GM12891 (cell line): Measurements from ENCODE around the gene CNOT11.

Source experiments
- DNase-seq: peaks from one replicate; pipeline ENCODE4 v3.0.0; 2011; ENCODE audit warnings: low spot score; ENCODE audit not compliant: insufficient read length
- FAIRE-seq: peaks from 2 replicates; lab custom pipeline; 2011; peaks lifted over from hg19 to GRCh38; lab: Jason Lieb, UNC
- PAX5 ChIP-seq: IDR thresholded peaks from 2 replicates; pipeline ENCODE4 v1.6.1; 2011; ENCODE audit warnings: low read length, moderate library complexity, mild to moderate bottlenecking; ENCODE audit not compliant: insufficient read depth, severe bottlenecking
- POLR2A ChIP-seq: IDR thresholded peaks from 2 replicates; pipeline ENCODE4 v1.6.1; 2011; ENCODE audit warnings: low read depth, low read length, control low read depth
- POLR2AphosphoS5 ChIP-seq: IDR thresholded peaks from 2 replicates; pipeline ENCODE4 v1.6.1; 2011; ENCODE audit warnings: low read depth, low read length, control low read depth
- POU2F2 ChIP-seq: IDR thresholded peaks from 2 replicates; pipeline ENCODE4 v1.6.1; 2011; ENCODE audit warnings: low read depth, mild to moderate bottlenecking, control low read depth, low read length, moderate library complexity
- SPI1 ChIP-seq: IDR thresholded peaks from 2 replicates; pipeline ENCODE4 v1.6.1; 2011; ENCODE audit warnings: low read depth, low read length, control low read depth
- TAF1 ChIP-seq: IDR thresholded peaks from 2 replicates; pipeline ENCODE4 v1.6.1; 2011; ENCODE audit warnings: low read depth, low read length, control low read depth

Gene CNOT11

GRCh38 chr2:101286684-101287083 lies 34.0 kb downstream of the CNOT11 start:
- no peak for FAIRE-seq
- no peak for DNase-seq
- TF ChIP-seq POLR2AphosphoS5 (no peak), SPI1 (no peak), TAF1 (no peak), POU2F2 (no peak), POLR2A (no peak), PAX5 (no peak)

GRCh38 chr2:101287303-101287702 lies 34.6 kb downstream of the CNOT11 start:
- TF ChIP-seq POU2F2 (no peak), POLR2A (no peak), TAF1 (no peak), PAX5 (no peak), POLR2AphosphoS5 (no peak), SPI1 (no peak)
- no peak for FAIRE-seq
- DNase-seq = no peak

GRCh38 chr2:101290711-101291110 lies 38.0 kb downstream of the CNOT11 start:
- DNase-seq (no peak), FAIRE-seq (no peak)
- TF ChIP-seq POU2F2 = no peak
- TF ChIP-seq PAX5 = no peak
- no peak for TF ChIP-seq SPI1
- TF ChIP-seq POLR2AphosphoS5 = no peak
- TF ChIP-seq POLR2A = no peak
- no peak for TF ChIP-seq TAF1

- no peak for FAIRE-seq
- DNase-seq = no peak
- TF ChIP-seq POLR2A = no peak
Observed at GRCh38 chr2:101291973-101292372, 39.3 kb downstream of the CNOT11 start.

GRCh38 chr2:101293544-101293943 lies 40.9 kb downstream of the CNOT11 start:
- DNase-seq = no peak
- FAIRE-seq = no peak
- TF ChIP-seq PAX5 = no peak
- no peak for TF ChIP-seq POLR2AphosphoS5
- TF ChIP-seq POU2F2 = no peak
- TF ChIP-seq POLR2A = no peak
- no peak for TF ChIP-seq SPI1
- TF ChIP-seq TAF1 = no peak

GRCh38 chr2:101294861-101295260 lies 42.2 kb downstream of the CNOT11 start:
- TF ChIP-seq PAX5 (no peak), TAF1 (no peak), POLR2A (no peak), POU2F2 (no peak), POLR2AphosphoS5 (no peak), SPI1 (no peak)
- no peak for DNase-seq
- FAIRE-seq = no peak

GRCh38 chr2:101295895-101296294 lies 43.2 kb downstream of the CNOT11 start:
- DNase-seq (no peak), FAIRE-seq (no peak)
- TF ChIP-seq POLR2A = no peak
- no peak for TF ChIP-seq PAX5
- TF ChIP-seq TAF1 = no peak
- TF ChIP-seq SPI1 = no peak

GRCh38 chr2:101296371-101296770 lies 43.7 kb downstream of the CNOT11 start:
- DNase-seq (no peak), FAIRE-seq (no peak)
- no peak for TF ChIP-seq TAF1

- no peak for FAIRE-seq
- TF ChIP-seq PAX5 (no peak), TAF1 (no peak), POU2F2 (no peak), SPI1 (no peak), POLR2A (no peak), POLR2AphosphoS5 (no peak)
Observed at GRCh38 chr2:101297383-101297782, 44.7 kb downstream of the CNOT11 start.

GRCh38 chr2:101299604-101300003 lies 46.9 kb downstream of the CNOT11 start:
- DNase-seq (no peak), FAIRE-seq (no peak)
- no peak for TF ChIP-seq TAF1
- no peak for TF ChIP-seq POLR2A
- no peak for TF ChIP-seq POLR2AphosphoS5
- TF ChIP-seq SPI1 = no peak
- no peak for TF ChIP-seq PAX5
- TF ChIP-seq POU2F2 = no peak

More at GRCh38 chr2:101297383-101297782, 44.7 kb downstream of the CNOT11 start:
- DNase-seq = no peak

GRCh38 chr2:101300164-101300563 lies 47.5 kb downstream of the CNOT11 start:
- no peak for TF ChIP-seq POLR2AphosphoS5
- peak; percentile 18; the same call in 1 of the 2 replicates for TF ChIP-seq SPI1
- no peak for DNase-seq
- no peak for FAIRE-seq

GRCh38 chr2:101300836-101301235 lies 48.1 kb downstream of the CNOT11 start:
- DNase-seq (no peak), FAIRE-seq (no peak)
- no peak for TF ChIP-seq PAX5
- no peak for TF ChIP-seq POLR2A
